ENCODE data around the gene NANOS3. TPM values are rescaled to one million over a fixed set of nuclear protein-coding genes. Genes with fewer than 3 reads are reported as not detected.

NANOS3 gene
- total RNA-seq, 1 experiment from 2014 or later = not detected

GRCh38 chr19:13929340-13929739 lies 52.4 kb downstream of the NANOS3 start:
- no peak for DNase-seq (ENCODE audit: low read depth, low spot score)
- no peak overlapping the region for H3K4me3 ChIP-seq (replicated peaks in 1 of 2; ENCODE audit: low read depth in 1 of 2, low read length in 2 of 2)
- H3K27ac ChIP-seq (ENCODE audit: low read depth, low read length) = no peak overlapping the region
- RAD21 ChIA-PET (ENCODE audit: low non-redundant PET in 1 of 2, low total read pairs in 2 of 2, uncharacterized antibody in 2 of 2, unreplicated experiment in 2 of 2) = no interaction called here
- CTCF ChIA-PET = interaction anchor here (0.6 kb wide), 1 partner anchor 18 kb away, joined by 3 read pairs; no protein-coding TSS in a partner anchor
- no TSS peak for BruUV-seq (replicated peaks)
- no peak overlapping the region for H2AFZ ChIP-seq (ENCODE audit: low read depth, low read length, poor library complexity, severe bottlenecking)
- no peaks in the 10 kb centered on the region for H3K27me3 ChIP-seq (ENCODE audit: insufficient read depth, low read length)
- H3K9ac ChIP-seq (ENCODE audit: low read length) = no peak overlapping the region
- H3K79me2 ChIP-seq (ENCODE audit: insufficient read depth, low read length) = no peaks in the 10 kb centered on the region
- intact Hi-C loops (cut with micrococcal nuclease) = no loop called here
- H4K20me1 ChIP-seq (ENCODE audit: insufficient read depth) = no peaks in the 10 kb centered on the region
- no peak for ATAC-seq
- peaks cover 3 to 6% of the 10 kb centered on the region in 2 experiments; a peak in 2 of 4 replicates for H3K36me3 ChIP-seq (ENCODE audit: control insufficient read depth in 1 of 2, insufficient read depth in 2 of 2, low read length in 2 of 2)
- POLR2A ChIA-PET = no interaction called here
- TF ChIP-seq ZNF274 (IDR thresholded peaks at IDR 0.05; ENCODE audit: low read depth, low read length) = no peak
- no peak for TF ChIP-seq SRF (IDR thresholded peaks at IDR 0.05; ENCODE audit: low read depth)
- TF ChIP-seq RAD21 (IDR thresholded peaks at IDR 0.05; ENCODE audit: low read depth) = no peak
- TF ChIP-seq, protein P1, sequence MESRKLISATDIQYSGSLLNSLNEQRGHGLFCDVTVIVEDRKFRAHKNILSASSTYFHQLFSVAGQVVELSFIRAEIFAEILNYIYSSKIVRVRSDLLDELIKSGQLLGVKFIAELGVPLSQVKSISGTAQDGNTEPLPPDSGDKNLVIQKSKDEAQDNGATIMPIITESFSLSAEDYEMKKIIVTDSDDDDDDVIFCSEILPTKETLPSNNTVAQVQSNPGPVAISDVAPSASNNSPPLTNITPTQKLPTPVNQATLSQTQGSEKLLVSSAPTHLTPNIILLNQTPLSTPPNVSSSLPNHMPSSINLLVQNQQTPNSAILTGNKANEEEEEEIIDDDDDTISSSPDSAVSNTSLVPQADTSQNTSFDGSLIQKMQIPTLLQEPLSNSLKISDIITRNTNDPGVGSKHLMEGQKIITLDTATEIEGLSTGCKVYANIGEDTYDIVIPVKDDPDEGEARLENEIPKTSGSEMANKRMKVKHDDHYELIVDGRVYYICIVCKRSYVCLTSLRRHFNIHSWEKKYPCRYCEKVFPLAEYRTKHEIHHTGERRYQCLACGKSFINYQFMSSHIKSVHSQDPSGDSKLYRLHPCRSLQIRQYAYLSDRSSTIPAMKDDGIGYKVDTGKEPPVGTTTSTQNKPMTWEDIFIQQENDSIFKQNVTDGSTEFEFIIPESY (IDR thresholded peaks at IDR 0.05; ENCODE audit: extremely low read depth, insufficient replicate concordance, low read length) = no peak
- no peak for TF ChIP-seq EZH2 (IDR thresholded peaks at IDR 0.05)
- no peak for TF ChIP-seq ELF1 (IDR thresholded peaks at IDR 0.05; ENCODE audit: borderline replicate concordance, low read depth)
- no peaks in the 10 kb centered on the region for H3K9me2 ChIP-seq (ENCODE audit: insufficient read depth)
- no peaks in the 10 kb centered on the region for H3K9me3 ChIP-seq (ENCODE audit: control insufficient read depth in 1 of 2, insufficient read depth in 1 of 2, low read depth in 1 of 2, low read length in 2 of 2)
- no peak overlapping the region for H3K4me2 ChIP-seq (ENCODE audit: low read length)
- no peaks in the 10 kb centered on the region for H3K4me1 ChIP-seq (ENCODE audit: control insufficient read depth in 1 of 2, insufficient read depth in 2 of 2, low read length in 2 of 2)

- H3K79me2 ChIP-seq (ENCODE audit: insufficient read depth, low read length) = no peaks in the 10 kb centered on the region
- no peak for DNase-seq (ENCODE audit: low read depth, low spot score)
- no peak overlapping the region for H2AFZ ChIP-seq (ENCODE audit: low read depth, low read length, poor library complexity, severe bottlenecking)
- BruUV-seq (replicated peaks) = no TSS peak
- no peak overlapping the region for H3K27ac ChIP-seq (ENCODE audit: low read depth, low read length)
- ChIA-PET RAD21 (ENCODE audit: low non-redundant PET in 1 of 2, low total read pairs in 2 of 2, uncharacterized antibody in 2 of 2, unreplicated experiment in 2 of 2) (no interaction called here), CTCF (interaction anchor here (0.6 kb wide), 1 partner anchor 19 kb away, joined by 3 read pairs; no protein-coding TSS in a partner anchor), POLR2A (no interaction called here)
- intact Hi-C loops (cut with micrococcal nuclease) = no loop called here
- H3K36me3 ChIP-seq (ENCODE audit: control insufficient read depth in 1 of 2, insufficient read depth in 2 of 2, low read length in 2 of 2) = peaks cover 3 to 6% of the 10 kb centered on the region in 2 experiments; a peak in 2 of 4 replicates
- ATAC-seq = no peak
- H3K27me3 ChIP-seq (ENCODE audit: insufficient read depth, low read length) = no peaks in the 10 kb centered on the region
- H3K9me3 ChIP-seq (ENCODE audit: control insufficient read depth in 1 of 2, insufficient read depth in 1 of 2, low read depth in 1 of 2, low read length in 2 of 2) = no peaks in the 10 kb centered on the region
- no peak overlapping the region for H3K9ac ChIP-seq (ENCODE audit: low read length)
- H3K4me1 ChIP-seq (ENCODE audit: control insufficient read depth in 1 of 2, insufficient read depth in 2 of 2, low read length in 2 of 2) = no peaks in the 10 kb centered on the region
- H3K9me2 ChIP-seq (ENCODE audit: insufficient read depth) = no peaks in the 10 kb centered on the region
- TF ChIP-seq TCF7L2 (IDR thresholded peaks at IDR 0.05; ENCODE audit: borderline replicate concordance, extremely low read depth, insufficient read depth, insufficient read length) = no peak
- TF ChIP-seq EZH2phosphoT487 (IDR thresholded peaks at IDR 0.05; ENCODE audit: borderline replicate concordance) = no peak
- no peak for TF ChIP-seq ATF3 (IDR thresholded peaks at IDR 0.05)
- TF ChIP-seq ELF1 (IDR thresholded peaks at IDR 0.05; ENCODE audit: borderline replicate concordance, low read depth) = no peak
- TF ChIP-seq ZNF274 (IDR thresholded peaks at IDR 0.05; ENCODE audit: low read depth, low read length) = no peak
- TF ChIP-seq, protein P2, sequence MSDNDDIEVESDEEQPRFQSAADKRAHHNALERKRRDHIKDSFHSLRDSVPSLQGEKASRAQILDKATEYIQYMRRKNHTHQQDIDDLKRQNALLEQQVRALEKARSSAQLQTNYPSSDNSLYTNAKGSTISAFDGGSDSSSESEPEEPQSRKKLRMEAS (IDR thresholded peaks at IDR 0.05) = no peak
- no peak for TF ChIP-seq FOSL1 (IDR thresholded peaks at IDR 0.05; ENCODE audit: low read depth)
- no peak for TF ChIP-seq SP1 (IDR thresholded peaks at IDR 0.05; ENCODE audit: low read depth)
- no peak for TF ChIP-seq POLR2AphosphoS5 (IDR thresholded peaks at IDR 0.05; ENCODE audit: low read depth, low read length)
- no peak for TF ChIP-seq SIN3A (IDR thresholded peaks at IDR 0.05; ENCODE audit: low read depth)
- no peak for TF ChIP-seq REST (IDR thresholded peaks at IDR 0.05; ENCODE audit: low read depth)
- H3K4me3 ChIP-seq (replicated peaks in 1 of 2; ENCODE audit: low read depth in 1 of 2, low read length in 2 of 2) = no peak overlapping the region
- H3K4me2 ChIP-seq (ENCODE audit: low read length) = no peak overlapping the region
- no peaks in the 10 kb centered on the region for H4K20me1 ChIP-seq (ENCODE audit: insufficient read depth)
Observed at GRCh38 chr19:13929956-13930355, 53.0 kb downstream of the NANOS3 start.
